GM21367 (cell line): Measurements from ENCODE around the gene NEURL1B.
"Not testable (repeated sequence)": the region's sequence is repeated elsewhere in the genome, so short reads cannot be mapped to it uniquely, and the experiment has no call there.

Experiments
- ATAC-seq: cut with Tn5 transposase; IDR thresholded peaks from one replicate; pipeline ENCODE4 v1.9.1; 2021; ENCODE audit not compliant: unreplicated experiment

The NEURL1B gene

DNA sequence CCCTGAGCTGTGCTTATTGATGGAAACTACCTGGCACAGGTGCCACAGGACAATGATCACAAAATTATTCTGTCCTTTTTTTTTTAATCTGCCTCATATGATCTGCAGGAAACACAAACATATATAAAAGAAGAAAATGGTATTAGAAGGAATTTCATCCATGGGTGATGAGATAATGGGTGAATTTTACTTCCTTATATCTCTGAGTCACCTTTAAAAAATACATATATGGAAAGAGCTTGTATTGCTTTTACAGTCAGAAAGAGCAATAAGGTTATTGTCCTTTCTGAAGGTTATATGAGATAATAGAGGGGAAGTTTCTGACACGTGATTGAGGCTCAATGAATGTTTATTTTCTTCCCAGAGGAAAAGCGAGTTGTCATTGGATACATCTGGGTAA, 31.6 kb downstream of the NEURL1B start:
- no peak for ATAC-seq

GRCh38 chr5:172674155-172674554, 33.1 kb downstream of the NEURL1B start:
- ATAC-seq = no peak

DNA sequence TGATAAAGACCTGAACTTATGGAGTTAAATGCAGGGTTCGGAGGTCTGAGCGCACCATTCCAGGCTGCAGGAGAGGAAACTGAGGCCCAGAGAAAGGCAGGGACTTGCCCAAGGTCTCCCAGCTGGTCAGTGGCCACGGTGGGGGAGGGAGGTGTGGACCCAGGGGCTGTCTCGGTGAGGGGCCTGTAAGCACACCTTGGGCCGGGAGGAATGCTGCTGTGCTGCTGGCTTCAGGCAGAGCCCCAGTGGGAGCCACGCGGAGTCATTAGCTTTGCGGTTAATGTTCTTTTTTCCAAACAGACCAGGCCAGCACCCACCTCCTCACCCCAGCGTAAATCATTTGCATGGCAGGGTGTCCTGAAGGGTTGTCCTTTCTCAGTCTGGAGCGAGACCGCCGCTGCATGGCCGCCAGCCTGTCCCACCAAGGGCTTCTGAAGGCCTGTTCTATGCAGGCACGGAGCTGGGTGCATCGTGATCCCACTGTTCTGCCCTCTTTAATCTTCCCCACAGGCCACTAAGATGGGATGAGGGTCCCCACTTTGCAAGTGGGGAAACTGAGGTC, 35.9 kb downstream of the NEURL1B start:
- no peak for ATAC-seq

- not testable (repeated sequence) for ATAC-seq
These were observed 37.4 kb downstream of the NEURL1B start for GRCh38 chr5:172678362-172678874.

DNA sequence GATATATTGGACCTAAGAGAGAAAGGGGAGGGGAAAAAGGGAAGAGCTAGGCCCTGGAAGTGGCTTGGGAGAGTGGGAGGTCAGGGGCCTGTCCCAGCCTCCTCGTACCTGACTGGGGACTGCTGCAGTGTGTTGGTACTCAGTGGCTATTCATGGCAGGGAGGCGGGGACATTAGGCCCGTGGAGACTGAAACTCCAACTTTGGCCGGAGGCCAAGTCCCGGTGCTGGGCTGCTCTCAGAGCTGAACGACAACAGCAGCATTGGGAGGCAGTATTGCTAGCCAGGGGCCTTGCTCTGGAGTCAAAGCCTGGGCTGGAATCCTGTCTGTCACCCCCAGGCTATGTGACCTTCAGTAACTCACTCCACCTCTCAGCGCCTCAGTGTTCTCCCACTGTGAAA, 37.8 kb downstream of the NEURL1B start:
- ATAC-seq = no peak

GRCh38 chr5:172679628-172680212, 38.7 kb downstream of the NEURL1B start:
- no peak for ATAC-seq

GRCh38 chr5:172680921-172681320, 39.9 kb downstream of the NEURL1B start:
- no peak for ATAC-seq

- no peak for ATAC-seq
These were observed 40.4 kb downstream of the NEURL1B start for GRCh38 chr5:172681421-172681820.

DNA sequence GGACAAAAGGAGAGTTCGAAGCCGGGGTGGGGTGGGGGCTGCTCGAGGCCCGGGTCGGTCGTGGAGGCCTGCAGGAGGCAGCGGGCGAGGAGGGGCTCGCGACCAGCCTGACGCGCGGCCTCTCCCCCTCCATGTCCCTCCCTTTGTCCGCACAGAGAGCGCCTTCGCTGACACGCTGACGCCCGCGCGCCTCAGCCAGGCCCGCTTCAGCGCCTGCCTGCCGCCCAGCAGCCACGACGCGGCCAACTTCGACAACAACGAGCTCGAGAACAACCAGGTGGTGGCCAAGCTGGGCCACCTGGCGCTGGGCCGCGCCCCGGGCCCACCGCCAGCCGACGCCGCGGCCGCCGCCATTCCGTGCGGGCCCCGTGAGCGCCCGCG, 42.2 kb downstream of the NEURL1B start:
- ATAC-seq = no peak

GRCh38 chr5:172683645-172684471, 42.8 kb downstream of the NEURL1B start:
- ATAC-seq = no peak

GRCh38 chr5:172685091-172685490, 44.0 kb downstream of the NEURL1B start:
- no peak for ATAC-seq

GRCh38 chr5:172686111-172686510, 45.0 kb downstream of the NEURL1B start:
- ATAC-seq = no peak

- no peak for ATAC-seq
These were observed 45.7 kb downstream of the NEURL1B start for GRCh38 chr5:172686539-172687390.

DNA sequence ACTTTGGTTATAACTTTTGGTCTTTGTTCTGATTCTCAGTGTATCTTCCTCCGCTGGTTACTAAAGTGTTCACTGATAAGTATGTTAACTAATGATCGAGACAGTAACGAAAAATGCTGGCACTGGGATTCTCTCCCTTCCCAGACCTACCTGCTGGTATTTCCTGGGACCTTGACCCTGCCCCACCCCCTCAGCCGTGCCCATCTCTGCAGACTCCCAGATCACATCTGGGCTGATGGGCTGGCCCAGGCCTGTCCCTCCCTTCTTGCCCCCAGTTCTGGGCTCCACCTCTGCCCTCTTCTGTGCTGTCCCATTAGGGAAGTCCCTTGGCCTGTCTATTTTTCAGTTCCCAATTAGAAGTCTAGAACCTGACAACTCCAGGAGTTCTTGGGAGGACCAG, 46.9 kb downstream of the NEURL1B start:
- no peak for ATAC-seq

- ATAC-seq = no peak
These were observed 47.5 kb downstream of the NEURL1B start for GRCh38 chr5:172688349-172689217.

- no peak for ATAC-seq
These were observed 48.1 kb downstream of the NEURL1B start for GRCh38 chr5:172689218-172689572.

- no peak for ATAC-seq
These were observed 48.7 kb downstream of the NEURL1B start for GRCh38 chr5:172689801-172690200.

DNA sequence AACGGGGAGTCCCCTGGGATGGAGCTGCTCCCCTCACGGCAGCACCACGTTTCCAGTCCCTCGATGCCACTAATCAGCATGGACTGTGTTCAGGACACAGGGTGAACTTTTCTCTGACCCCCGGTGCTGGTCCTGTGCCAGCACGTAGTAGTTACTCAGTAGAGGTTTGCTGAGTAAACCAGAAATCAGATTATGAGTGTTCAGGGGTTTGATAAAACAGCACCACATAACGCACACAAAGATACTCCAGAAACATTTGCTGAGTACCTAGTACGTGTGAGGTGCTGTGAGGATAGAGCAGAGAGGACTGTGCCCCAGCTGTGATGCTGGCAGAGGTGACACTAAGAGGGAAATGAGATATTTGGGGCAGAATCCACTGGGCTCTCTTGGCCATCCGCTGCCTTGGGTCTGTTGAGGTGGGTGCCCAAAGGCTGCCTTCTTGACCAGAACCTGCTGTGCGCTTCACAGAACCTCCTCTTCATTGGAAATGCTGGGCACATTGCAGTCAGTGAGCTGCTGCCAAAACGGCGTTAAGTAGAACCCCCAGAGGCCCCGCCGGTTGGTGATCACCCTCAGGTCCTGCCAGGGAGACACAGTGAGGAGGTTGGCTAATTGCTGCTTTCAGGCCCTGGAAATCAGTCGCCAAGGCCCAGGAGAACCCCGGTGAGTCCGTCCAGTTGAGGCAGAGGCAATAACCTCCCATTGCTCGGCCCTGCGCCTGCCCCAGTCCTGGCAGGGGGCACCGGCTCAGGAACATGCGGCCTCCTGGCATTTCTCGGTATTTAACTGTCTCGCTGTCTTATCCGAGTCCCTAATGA, 49.4 kb downstream of the NEURL1B start:
- ATAC-seq = no peak

DNA sequence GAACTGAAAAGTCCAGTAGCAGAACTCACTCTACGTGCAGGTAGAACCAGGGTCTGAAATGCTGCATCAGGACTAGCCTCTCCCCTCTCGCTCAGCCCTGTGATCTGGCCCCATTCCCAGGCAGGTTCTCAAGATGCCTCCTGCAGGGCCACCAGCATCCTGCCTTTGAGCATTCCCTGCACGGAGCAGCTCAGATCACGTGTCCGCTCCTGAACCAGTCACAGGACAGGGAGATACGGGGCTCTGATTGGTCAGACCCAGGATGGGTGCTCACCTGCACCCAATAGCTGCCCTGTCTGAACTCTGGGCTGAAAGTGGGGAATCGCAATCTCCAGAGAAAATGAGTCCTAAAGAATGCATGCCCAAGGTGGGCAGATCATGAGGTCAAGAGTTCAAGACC, 50.8 kb downstream of the NEURL1B start:
- no peak for ATAC-seq

DNA sequence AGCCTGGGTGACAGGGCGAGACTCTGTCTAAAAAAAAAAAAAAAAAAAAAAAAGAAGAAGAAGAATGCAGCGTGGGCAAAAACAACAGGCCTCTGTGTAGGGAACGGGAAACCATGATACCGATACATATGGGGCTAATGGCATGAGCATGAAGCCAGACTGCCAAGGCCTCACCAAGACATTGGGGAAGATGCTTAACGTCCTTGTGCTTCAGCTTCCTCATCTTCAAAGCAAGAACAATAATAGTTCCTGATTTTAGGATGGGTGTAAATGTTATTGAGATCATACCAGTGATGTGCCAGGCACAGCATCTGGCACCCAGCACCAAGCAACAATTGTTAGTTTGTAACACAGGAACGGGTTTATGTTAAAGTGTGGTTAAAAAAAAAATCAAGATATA, 51.4 kb downstream of the NEURL1B start:
- no peak for ATAC-seq
